GM12801 (cell line): ENCODE results near the gene CACNA1C.

ENCODE experiments used
- CTCF ChIP-seq: IDR thresholded peaks from one replicate; pipeline ENCODE4 v1.5.1; 2011; ENCODE audit warnings: control low read depth; ENCODE audit not compliant: insufficient read length; ENCODE audit errors: extremely low read depth

Gene CACNA1C

GRCh38 chr12:2627835-2628191, 575.0 kb downstream of the CACNA1C start:
- no peak for TF ChIP-seq CTCF

- TF ChIP-seq CTCF, result no peak
Observed at GRCh38 chr12:2628401-2628800, 575.6 kb downstream of the CACNA1C start.

GRCh38 chr12:2629051-2629450, 576.3 kb downstream of the CACNA1C start:
- TF ChIP-seq CTCF, result no peak

- no peak for TF ChIP-seq CTCF
Observed at GRCh38 chr12:2631653-2632350, 579.0 kb downstream of the CACNA1C start.

- TF ChIP-seq CTCF, result no peak
Observed at GRCh38 chr12:2633176-2633824, 580.5 kb downstream of the CACNA1C start.

GRCh38 chr12:2633825-2634200, 581.0 kb downstream of the CACNA1C start:
- TF ChIP-seq CTCF, result no peak

GRCh38 chr12:2634471-2634870, 581.7 kb downstream of the CACNA1C start:
- TF ChIP-seq CTCF, result no peak
